ENCODE measurements around the gene ITCH.
"Not testable (repeated sequence)": the region's sequence is repeated elsewhere in the genome, so short reads cannot be mapped to it uniquely, and the experiment has no call there.

ITCH gene

GRCh38 chr20:34493646-34494045 is 130.6 kb downstream of the ITCH start:
- Histone ChIP-seq H3K36me3 (ENCODE audit: control insufficient read depth, insufficient read depth, low read length) (peaks cover 84% of the 10 kb centered on the region), H3K9ac (ENCODE audit: low read length) (no peak overlapping the region), H3K27me3 (ENCODE audit: control insufficient read depth, insufficient read depth, low read length) (no peaks in the 10 kb centered on the region), H3K27ac (ENCODE audit: low read depth, low read length) (no peak overlapping the region), H3K4me1 (ENCODE audit: control insufficient read depth, insufficient read depth, low read length) (no peaks in the 10 kb centered on the region), H3K4me3 (ENCODE audit: low read depth, low read length) (no peak overlapping the region), H3K9me3 (ENCODE audit: control insufficient read depth, insufficient read depth, low read depth, low read length) (no peaks in the 10 kb centered on the region)

GRCh38 chr20:34495307-34495706 is 132.2 kb downstream of the ITCH start:
- H3K9ac ChIP-seq (ENCODE audit: low read length): no peak overlapping the region
- H3K27ac ChIP-seq (ENCODE audit: low read depth, low read length): no peak overlapping the region
- no peaks in the 10 kb centered on the region for H3K4me1 ChIP-seq (ENCODE audit: control insufficient read depth, insufficient read depth, low read length)
- H3K9me3 ChIP-seq (ENCODE audit: control insufficient read depth, insufficient read depth, low read depth, low read length): no peaks in the 10 kb centered on the region
- no peak overlapping the region for H3K4me3 ChIP-seq (ENCODE audit: low read depth, low read length)
- no peaks in the 10 kb centered on the region for H3K27me3 ChIP-seq (ENCODE audit: control insufficient read depth, insufficient read depth, low read length)
- peaks cover 72% of the 10 kb centered on the region for H3K36me3 ChIP-seq (ENCODE audit: control insufficient read depth, insufficient read depth, low read length)

GRCh38 chr20:34495916-34496315 is 132.8 kb downstream of the ITCH start:
- no peak overlapping the region for H3K4me3 ChIP-seq (ENCODE audit: low read depth, low read length)
- H3K9me3 ChIP-seq (ENCODE audit: control insufficient read depth, insufficient read depth, low read depth, low read length): no peaks in the 10 kb centered on the region
- H3K4me1 ChIP-seq (ENCODE audit: control insufficient read depth, insufficient read depth, low read length): no peaks in the 10 kb centered on the region
- H3K27ac ChIP-seq (ENCODE audit: low read depth, low read length): no peak overlapping the region
- H3K36me3 ChIP-seq (ENCODE audit: control insufficient read depth, insufficient read depth, low read length): peaks cover 67% of the 10 kb centered on the region
- H3K27me3 ChIP-seq (ENCODE audit: control insufficient read depth, insufficient read depth, low read length): no peaks in the 10 kb centered on the region
- no peak overlapping the region for H3K9ac ChIP-seq (ENCODE audit: low read length)

GRCh38 chr20:34497596-34497995 is 134.5 kb downstream of the ITCH start:
- not testable (repeated sequence) for H3K9me3 ChIP-seq (ENCODE audit: control insufficient read depth, insufficient read depth, low read depth, low read length); H3K27ac ChIP-seq (ENCODE audit: low read depth, low read length); H3K4me3 ChIP-seq (ENCODE audit: low read depth, low read length); H3K27me3 ChIP-seq (ENCODE audit: control insufficient read depth, insufficient read depth, low read length); H3K9ac ChIP-seq (ENCODE audit: low read length); H3K4me1 ChIP-seq (ENCODE audit: control insufficient read depth, insufficient read depth, low read length)
- peaks cover 54% of the 10 kb centered on the region for H3K36me3 ChIP-seq (ENCODE audit: control insufficient read depth, insufficient read depth, low read length)

GRCh38 chr20:34500823-34501222 is 137.8 kb downstream of the ITCH start:
- H3K27ac ChIP-seq (ENCODE audit: low read depth, low read length): no peak overlapping the region
- no peaks in the 10 kb centered on the region for H3K9me3 ChIP-seq (ENCODE audit: control insufficient read depth, insufficient read depth, low read depth, low read length)
- H3K27me3 ChIP-seq (ENCODE audit: control insufficient read depth, insufficient read depth, low read length): no peaks in the 10 kb centered on the region
- no peak overlapping the region for H3K9ac ChIP-seq (ENCODE audit: low read length)
- no peaks in the 10 kb centered on the region for H3K4me1 ChIP-seq (ENCODE audit: control insufficient read depth, insufficient read depth, low read length)
- no peak overlapping the region for H3K4me3 ChIP-seq (ENCODE audit: low read depth, low read length)
- peaks cover 39% of the 10 kb centered on the region for H3K36me3 ChIP-seq (ENCODE audit: control insufficient read depth, insufficient read depth, low read length)

GRCh38 chr20:34506480-34506879 is 143.4 kb downstream of the ITCH start:
- H3K9me3 ChIP-seq (ENCODE audit: control insufficient read depth, insufficient read depth, low read depth, low read length): no peaks in the 10 kb centered on the region
- H3K4me3 ChIP-seq (ENCODE audit: low read depth, low read length): no peak overlapping the region
- H3K27ac ChIP-seq (ENCODE audit: low read depth, low read length): no peak overlapping the region
- no peaks in the 10 kb centered on the region for H3K4me1 ChIP-seq (ENCODE audit: control insufficient read depth, insufficient read depth, low read length)
- H3K27me3 ChIP-seq (ENCODE audit: control insufficient read depth, insufficient read depth, low read length): no peaks in the 10 kb centered on the region
- peaks cover 48% of the 10 kb centered on the region for H3K36me3 ChIP-seq (ENCODE audit: control insufficient read depth, insufficient read depth, low read length)
- no peak overlapping the region for H3K9ac ChIP-seq (ENCODE audit: low read length)

GRCh38 chr20:34507702-34508413 is 144.8 kb downstream of the ITCH start:
- H3K27me3 ChIP-seq (ENCODE audit: control insufficient read depth, insufficient read depth, low read length): no peaks in the 10 kb centered on the region
- peaks cover 50% of the 10 kb centered on the region for H3K36me3 ChIP-seq (ENCODE audit: control insufficient read depth, insufficient read depth, low read length)
- H3K9me3 ChIP-seq (ENCODE audit: control insufficient read depth, insufficient read depth, low read depth, low read length): no peaks in the 10 kb centered on the region
- H3K4me3 ChIP-seq (ENCODE audit: low read depth, low read length): no peak overlapping the region
- H3K9ac ChIP-seq (ENCODE audit: low read length): no peak overlapping the region
- no peaks in the 10 kb centered on the region for H3K4me1 ChIP-seq (ENCODE audit: control insufficient read depth, insufficient read depth, low read length)
- no peak overlapping the region for H3K27ac ChIP-seq (ENCODE audit: low read depth, low read length)

- Histone ChIP-seq H3K9ac (ENCODE audit: low read length) (no peak overlapping the region), H3K27me3 (ENCODE audit: control insufficient read depth, insufficient read depth, low read length) (no peaks in the 10 kb centered on the region), H3K4me3 (ENCODE audit: low read depth, low read length) (no peak overlapping the region), H3K36me3 (ENCODE audit: control insufficient read depth, insufficient read depth, low read length) (peaks cover 36% of the 10 kb centered on the region), H3K4me1 (ENCODE audit: control insufficient read depth, insufficient read depth, low read length) (0 out of 2 replicates have a peak, but pooled peaks cover 4% of the 10 kb centered on the region), H3K9me3 (ENCODE audit: control insufficient read depth, insufficient read depth, low read depth, low read length) (no peaks in the 10 kb centered on the region), H3K27ac (ENCODE audit: low read depth, low read length) (no peak overlapping the region)
Observed at GRCh38 chr20:34510575-34510974, 147.5 kb downstream of the ITCH start.

- 0 out of 2 replicates have a peak, but pooled peaks cover 4% of the 10 kb centered on the region for H3K4me1 ChIP-seq (ENCODE audit: control insufficient read depth, insufficient read depth, low read length)
- H3K36me3 ChIP-seq (ENCODE audit: control insufficient read depth, insufficient read depth, low read length): peaks cover 24% of the 10 kb centered on the region
- H3K4me3 ChIP-seq (ENCODE audit: low read depth, low read length): no peak overlapping the region
- H3K27me3 ChIP-seq (ENCODE audit: control insufficient read depth, insufficient read depth, low read length): no peaks in the 10 kb centered on the region
- no peaks in the 10 kb centered on the region for H3K9me3 ChIP-seq (ENCODE audit: control insufficient read depth, insufficient read depth, low read depth, low read length)
- no peak overlapping the region for H3K27ac ChIP-seq (ENCODE audit: low read depth, low read length)
- H3K9ac ChIP-seq (ENCODE audit: low read length): no peak overlapping the region
Observed at GRCh38 chr20:34511891-34512265, 148.8 kb downstream of the ITCH start.

- H3K36me3 ChIP-seq (ENCODE audit: control insufficient read depth, insufficient read depth, low read length): peaks cover 22% of the 10 kb centered on the region
- 0 out of 2 replicates have a peak, but pooled peaks cover 4% of the 10 kb centered on the region for H3K4me1 ChIP-seq (ENCODE audit: control insufficient read depth, insufficient read depth, low read length)
- H3K4me3 ChIP-seq (ENCODE audit: low read depth, low read length): no peak overlapping the region
- H3K9me3 ChIP-seq (ENCODE audit: control insufficient read depth, insufficient read depth, low read depth, low read length): no peaks in the 10 kb centered on the region
- H3K27ac ChIP-seq (ENCODE audit: low read depth, low read length): no peak overlapping the region
- no peaks in the 10 kb centered on the region for H3K27me3 ChIP-seq (ENCODE audit: control insufficient read depth, insufficient read depth, low read length)
- H3K9ac ChIP-seq (ENCODE audit: low read length): no peak overlapping the region
Observed at GRCh38 chr20:34512266-34512954, 149.3 kb downstream of the ITCH start.

- H3K9me3 ChIP-seq (ENCODE audit: control insufficient read depth, insufficient read depth, low read depth, low read length): no peaks in the 10 kb centered on the region
- no peak overlapping the region for H3K27ac ChIP-seq (ENCODE audit: low read depth, low read length)
- no peak overlapping the region for H3K4me3 ChIP-seq (ENCODE audit: low read depth, low read length)
- peaks cover 17% of the 10 kb centered on the region for H3K36me3 ChIP-seq (ENCODE audit: control insufficient read depth, insufficient read depth, low read length)
- no peak overlapping the region for H3K9ac ChIP-seq (ENCODE audit: low read length)
- H3K27me3 ChIP-seq (ENCODE audit: control insufficient read depth, insufficient read depth, low read length): no peaks in the 10 kb centered on the region
- H3K4me1 ChIP-seq (ENCODE audit: control insufficient read depth, insufficient read depth, low read length): 0 out of 2 replicates have a peak, but pooled peaks cover 4% of the 10 kb centered on the region
Observed at GRCh38 chr20:34512955-34513419, 149.9 kb downstream of the ITCH start.
